ENCODE data around the gene TLX3. TPM values are rescaled to one million over a fixed set of nuclear protein-coding genes. Genes with fewer than 3 reads are reported as not detected.

Gene TLX3
- total RNA-seq, 1 experiment from 2014 or later: not detected

DNA sequence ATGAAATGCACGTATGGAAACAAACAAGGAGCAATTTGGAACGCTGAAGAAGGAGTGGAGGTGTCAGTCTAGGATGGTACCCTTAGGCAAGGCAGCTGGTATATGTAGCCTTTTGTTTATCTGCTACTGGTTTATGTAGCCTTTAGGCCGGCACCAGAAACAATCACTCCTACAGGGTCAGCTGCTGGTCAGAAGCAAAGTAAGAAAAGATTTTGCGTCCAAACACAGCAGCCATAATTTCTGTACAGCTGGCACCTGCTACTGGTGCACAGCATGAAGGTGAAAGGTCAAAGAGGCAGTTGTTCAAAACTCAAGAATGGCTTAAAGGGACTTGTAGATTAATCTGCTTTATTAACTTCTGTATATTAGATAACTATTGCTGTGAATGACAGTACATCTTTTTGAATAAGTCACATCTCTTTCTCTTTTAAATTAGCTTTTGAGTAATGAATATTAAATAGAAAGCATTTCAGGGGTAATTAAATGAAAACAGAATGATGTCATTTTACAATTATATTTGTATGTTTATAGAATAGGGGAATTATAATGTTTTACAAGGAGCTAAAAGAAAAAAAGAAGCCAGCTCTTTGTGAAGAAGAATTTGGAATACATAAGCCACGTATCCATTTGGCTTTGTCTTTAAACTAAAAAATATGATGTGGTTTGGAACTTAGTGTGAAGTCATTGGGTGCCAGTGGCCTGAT lies 33.1 kb upstream of the TLX3 start:
- no peak overlapping the region for H3K14ac ChIP-seq (ENCODE audit: insufficient read depth, low read length)
- H3T11ph ChIP-seq (ENCODE audit: low read length): no peak overlapping the region
- no peak for DNase-seq
- H3K9ac ChIP-seq (ENCODE audit: extremely low read depth, insufficient read length, low read length): no peak overlapping the region
- Mint-ChIP-seq H3K9me3 (no peaks in the 10 kb centered on the region), H3K4me3 (no peak overlapping the region), H3K27ac (no peak overlapping the region), H3K36me3 (ENCODE audit: insufficient read depth in 1 of 3, low read depth in 3 of 3) (no peaks in the 10 kb centered on the region), H3K27me3 (ENCODE audit: low read depth) (no peaks in the 10 kb centered on the region), H3K4me1 (peaks cover 2 to 6% of the 10 kb centered on the region in 2 experiments)
- no CpG with 5 or more reads among the region's 5 CpGs for WGBS (ENCODE audit: extremely low coverage, insufficient read length, low lambda C conversion rate)
- H4K5ac ChIP-seq (ENCODE audit: insufficient read length, low read depth, low read length): no peak overlapping the region
- H2BK20ac ChIP-seq (ENCODE audit: low read depth, low read length, poor library complexity, severe bottlenecking): no peak overlapping the region
- no peaks in the 10 kb centered on the region for H3K79me2 ChIP-seq (ENCODE audit: insufficient read depth, low read length)
- no peak overlapping the region for H2BK5ac ChIP-seq (ENCODE audit: insufficient read length, low read length)
- TF ChIP-seq, protein P1, sequence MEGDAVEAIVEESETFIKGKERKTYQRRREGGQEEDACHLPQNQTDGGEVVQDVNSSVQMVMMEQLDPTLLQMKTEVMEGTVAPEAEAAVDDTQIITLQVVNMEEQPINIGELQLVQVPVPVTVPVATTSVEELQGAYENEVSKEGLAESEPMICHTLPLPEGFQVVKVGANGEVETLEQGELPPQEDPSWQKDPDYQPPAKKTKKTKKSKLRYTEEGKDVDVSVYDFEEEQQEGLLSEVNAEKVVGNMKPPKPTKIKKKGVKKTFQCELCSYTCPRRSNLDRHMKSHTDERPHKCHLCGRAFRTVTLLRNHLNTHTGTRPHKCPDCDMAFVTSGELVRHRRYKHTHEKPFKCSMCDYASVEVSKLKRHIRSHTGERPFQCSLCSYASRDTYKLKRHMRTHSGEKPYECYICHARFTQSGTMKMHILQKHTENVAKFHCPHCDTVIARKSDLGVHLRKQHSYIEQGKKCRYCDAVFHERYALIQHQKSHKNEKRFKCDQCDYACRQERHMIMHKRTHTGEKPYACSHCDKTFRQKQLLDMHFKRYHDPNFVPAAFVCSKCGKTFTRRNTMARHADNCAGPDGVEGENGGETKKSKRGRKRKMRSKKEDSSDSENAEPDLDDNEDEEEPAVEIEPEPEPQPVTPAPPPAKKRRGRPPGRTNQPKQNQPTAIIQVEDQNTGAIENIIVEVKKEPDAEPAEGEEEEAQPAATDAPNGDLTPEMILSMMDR (conservative IDR thresholded peaks at IDR 0.05): no peak
- no peaks in the 10 kb centered on the region for H3K79me1 ChIP-seq (ENCODE audit: insufficient read depth, low read depth, low read length, poor library complexity, severe bottlenecking)
- no peaks in the 10 kb centered on the region for H3K4me1 ChIP-seq (ENCODE audit: insufficient read depth, low read length)
- no peak overlapping the region for H2BK12ac ChIP-seq (ENCODE audit: insufficient read length, low read depth, low read length)
- no peak overlapping the region for H3K4ac ChIP-seq (ENCODE audit: low read depth, low read length)
- H4K91ac ChIP-seq (ENCODE audit: insufficient read length, low read depth, low read length): no peak overlapping the region
- H3K23ac ChIP-seq (ENCODE audit: insufficient read length, low read depth, low read length): no peak overlapping the region
- no peak overlapping the region for H4K8ac ChIP-seq (replicated peaks; ENCODE audit: insufficient read length, low read depth, low read length)
- H3K27me3 ChIP-seq (ENCODE audit: insufficient read depth, low read length): no peaks in the 10 kb centered on the region
- no peak overlapping the region for H3K56ac ChIP-seq (ENCODE audit: insufficient read length, low read depth, low read length)
- H3K4me2 ChIP-seq (ENCODE audit: insufficient read depth, insufficient read length, low read length): no peak overlapping the region
- H3K27ac ChIP-seq (ENCODE audit: insufficient read length, low read depth, low read length): no peak overlapping the region
- H2BK15ac ChIP-seq (ENCODE audit: low read depth, low read length): no peak overlapping the region
- H2BK120ac ChIP-seq (ENCODE audit: low read depth, low read length, poor library complexity, severe bottlenecking): no peak overlapping the region
- H3K23me2 ChIP-seq (ENCODE audit: insufficient read length, low read depth, low read length, poor library complexity, severe bottlenecking): no peaks in the 10 kb centered on the region
- H3K9me3 ChIP-seq (ENCODE audit: control insufficient read depth, low read depth, low read length): no peaks in the 10 kb centered on the region
- H2AK5ac ChIP-seq (ENCODE audit: insufficient read length, low read length): no peak overlapping the region
- no peak overlapping the region for H2AFZ ChIP-seq (ENCODE audit: low read length)
- H4K20me1 ChIP-seq (ENCODE audit: control insufficient read depth, insufficient read depth, insufficient read length): no peaks in the 10 kb centered on the region
- H3K18ac ChIP-seq (ENCODE audit: insufficient read length, low read depth, low read length): no peak overlapping the region
